Stimulated activated CD8-positive, alpha-beta memory T cell treated with anti-CD3 and anti-CD28 coated beads, Interleukin-12 subunit alpha, Interleukin-12 subunit beta, amount 100 ng/mL, for 24 hours (primary cell): ENCODE results near the gene RASA3.

Experiments
- DNase-seq: peaks from one replicate; pipeline ENCODE4 v3.0.0-alpha.2; 2020; ENCODE audit errors: extremely low read depth

The RASA3 gene

DNA sequence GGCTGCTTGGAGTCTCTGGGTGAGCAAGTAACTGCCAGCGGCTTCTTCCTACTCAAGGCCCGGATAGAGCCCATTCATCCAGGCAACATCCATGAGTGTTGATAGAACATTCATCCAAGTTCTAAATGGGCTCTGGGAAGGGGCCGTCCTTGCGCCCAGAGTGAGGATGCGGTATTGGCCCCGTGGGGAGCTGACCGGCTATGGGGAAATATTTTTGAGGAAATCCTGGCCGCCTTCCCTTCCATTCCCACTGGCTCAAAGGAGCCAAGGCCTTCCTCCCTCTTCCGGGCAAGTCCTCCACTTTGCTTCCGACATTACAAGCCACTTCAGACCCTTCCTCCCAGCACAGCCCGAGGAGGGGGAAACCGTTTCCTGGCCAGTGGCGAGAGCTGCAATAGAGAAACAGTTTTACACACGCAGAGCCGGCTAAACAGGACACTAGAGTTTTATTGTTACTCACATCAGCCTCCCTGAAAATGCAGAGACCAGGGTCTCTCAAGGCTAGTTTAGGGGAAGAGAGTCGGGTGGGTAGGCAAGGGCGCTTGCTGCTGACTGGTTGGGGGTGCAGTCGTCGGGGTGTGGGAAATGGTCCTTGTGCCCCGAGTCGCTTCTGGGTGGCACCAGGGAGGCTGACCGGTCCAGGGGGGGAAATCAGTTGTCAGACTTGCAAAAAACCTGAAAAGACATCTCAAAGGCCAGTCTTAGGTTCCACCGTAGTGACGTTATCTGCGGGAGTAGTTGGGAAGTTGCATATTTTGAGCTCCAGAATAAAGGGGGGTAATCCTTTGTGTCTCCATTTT, 196.1 kb downstream of the RASA3 start:
- DNase-seq, result no peak

DNA sequence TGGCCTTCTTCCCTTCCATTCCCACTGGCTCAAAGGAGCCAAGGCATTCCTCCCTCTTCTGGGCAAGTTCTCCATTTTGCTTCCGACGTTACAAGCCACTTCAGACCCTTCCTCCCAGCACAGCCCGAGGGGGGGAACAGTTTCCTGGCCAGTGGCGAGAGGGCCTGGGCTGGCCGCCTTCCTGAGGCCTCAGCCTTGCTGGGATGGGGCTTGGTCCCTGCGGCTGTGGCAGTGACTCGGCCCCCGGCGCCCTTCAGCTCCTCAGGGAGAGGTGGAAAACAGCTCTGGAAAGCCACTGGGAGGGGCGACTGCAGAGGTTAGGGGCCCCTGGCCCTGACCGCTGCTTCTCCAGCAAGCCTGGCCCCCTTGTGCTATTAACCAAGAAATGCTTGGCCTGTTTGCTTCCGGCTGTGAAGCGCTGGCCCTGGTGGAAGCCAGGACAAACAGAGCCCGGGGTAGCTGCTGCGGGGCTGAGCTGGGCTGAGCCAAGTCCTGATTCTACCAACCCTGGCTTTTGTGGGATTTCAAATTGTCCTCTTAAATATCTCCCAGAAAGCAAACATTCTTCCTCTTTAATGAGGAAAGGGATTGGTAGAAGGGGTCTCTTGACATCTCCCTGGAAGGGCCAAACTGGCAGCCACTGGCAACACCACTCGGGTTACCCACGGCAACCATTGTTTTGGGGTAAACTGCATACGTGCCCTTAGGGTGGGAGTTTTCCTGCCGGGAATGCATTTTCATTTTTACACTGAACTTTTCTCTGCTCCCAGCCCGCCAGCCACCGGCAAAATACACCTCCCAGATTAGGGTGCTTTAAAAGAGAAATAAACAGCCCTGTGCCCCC, 197.2 kb downstream of the RASA3 start:
- no peak for DNase-seq

- DNase-seq, result no peak
Measured at GRCh38 chr13:113934576-113934975, 197.8 kb downstream of the RASA3 start.

- no peak for DNase-seq
Measured at GRCh38 chr13:113933901-113934300, 198.5 kb downstream of the RASA3 start.

GRCh38 chr13:113931841-113932459, 200.5 kb downstream of the RASA3 start:
- DNase-seq, result no peak

- no peak for DNase-seq
Measured at GRCh38 chr13:113930671-113931637, 201.5 kb downstream of the RASA3 start.

DNA sequence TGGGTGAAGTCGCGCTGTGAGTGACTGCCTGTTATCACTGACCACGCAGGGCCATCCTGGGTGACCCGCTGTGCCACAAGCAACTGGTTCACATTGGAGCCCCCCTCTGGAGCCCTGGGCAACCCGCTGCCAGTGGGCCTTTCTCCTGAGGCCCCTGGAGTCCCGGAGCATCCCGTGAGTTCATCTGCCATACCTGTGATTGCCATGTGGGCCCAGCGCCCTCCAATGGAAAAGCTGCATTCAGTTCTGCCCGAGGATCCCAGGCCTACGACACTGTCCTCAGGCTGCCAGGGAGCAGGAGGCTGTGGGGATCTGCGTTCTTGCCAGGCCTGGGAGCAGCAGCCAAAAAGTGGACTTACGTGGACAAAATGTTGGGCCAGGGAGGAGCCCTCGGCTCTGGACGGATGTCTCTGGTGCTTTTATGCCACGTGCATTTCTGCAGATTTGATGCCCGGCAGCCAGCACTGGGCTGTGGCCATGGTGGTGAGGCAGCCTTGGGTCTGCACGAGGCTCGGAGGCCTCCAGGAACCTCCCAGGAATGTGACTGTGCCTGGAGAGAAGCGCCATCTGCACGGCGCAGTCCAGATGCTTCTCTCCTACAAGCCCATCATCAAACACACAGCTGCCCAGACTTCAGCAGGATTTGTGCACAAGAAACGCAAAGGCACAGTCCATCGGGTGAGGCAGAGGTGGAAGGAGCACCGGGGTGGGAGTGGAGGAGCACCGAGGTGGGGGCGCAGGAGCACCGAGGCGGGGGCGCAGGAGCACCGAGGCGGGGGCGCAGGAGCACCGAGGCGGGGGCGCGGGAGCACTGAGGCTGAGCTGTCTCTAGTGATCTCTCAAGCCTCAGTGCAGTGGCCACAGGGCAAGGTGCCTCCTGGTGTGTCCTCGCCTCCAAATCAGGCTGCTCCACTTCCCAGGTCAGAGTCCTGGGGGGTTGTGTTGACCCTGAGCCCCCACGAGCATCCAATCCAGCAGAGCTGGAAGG, 202.5 kb downstream of the RASA3 start:
- no peak for DNase-seq

DNA sequence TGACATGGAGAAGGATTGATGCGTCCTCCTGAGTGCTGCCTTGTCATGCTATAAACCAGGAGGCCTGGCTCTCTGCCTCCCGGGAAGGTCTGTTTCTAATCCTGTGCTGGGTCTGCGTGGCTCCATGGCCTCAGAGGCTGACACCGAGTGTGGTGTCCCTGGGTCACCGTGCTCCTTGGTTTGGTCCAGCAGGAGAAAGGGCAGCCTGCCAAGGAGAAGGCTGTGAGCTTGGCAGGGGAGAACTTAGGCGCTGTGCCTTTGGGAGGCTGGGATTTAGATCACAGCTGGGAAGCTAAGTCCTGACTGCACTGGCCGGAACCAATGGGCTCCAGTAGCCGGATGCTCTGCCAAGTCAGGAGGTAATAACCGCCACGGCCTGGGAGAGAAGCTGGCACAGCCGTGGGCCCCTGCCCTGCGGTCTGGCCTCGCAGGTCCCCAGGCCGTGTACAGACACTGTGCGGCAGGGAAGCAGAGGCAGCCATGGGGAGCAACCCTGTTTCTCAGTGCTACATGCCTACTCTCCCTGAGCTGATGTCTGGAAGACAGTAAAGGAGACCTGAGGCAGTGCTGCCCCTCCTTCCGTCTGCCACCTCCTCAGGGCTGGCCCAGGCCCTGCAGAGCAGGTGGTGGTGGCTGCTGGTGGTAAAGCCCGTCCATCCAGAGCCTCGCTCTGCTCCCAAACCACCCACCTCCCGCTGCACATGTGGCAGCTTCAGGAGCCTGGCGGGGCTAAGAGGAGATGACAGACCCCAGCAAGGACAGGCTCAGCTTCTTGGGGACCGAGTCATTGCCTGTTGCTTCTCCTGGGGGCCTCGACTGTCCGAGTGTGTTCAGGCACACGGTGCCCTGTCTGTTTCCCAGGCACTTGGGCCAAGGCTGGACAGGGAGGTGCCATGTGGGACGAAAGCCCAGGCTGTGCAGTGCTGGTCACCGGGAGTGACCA, 203.5 kb downstream of the RASA3 start:
- no peak for DNase-seq
